Right atrium auricular region (tissue), 2 donors: Measurements from ENCODE around the gene SIDT2. TPM values are rescaled to one million over a fixed set of nuclear protein-coding genes. Genes with fewer than 3 reads are reported as not detected.
"Not testable (repeated sequence)": the region's sequence is repeated elsewhere in the genome, so short reads cannot be mapped to it uniquely, and the experiment has no call there.

ENCODE experiments used
- DNase-seq: peaks from one replicate; pipeline ENCODE4 v3.0.0-alpha.2; 2019; ENCODE audit warnings: low spot score
- H3K27ac ChIP-seq, 2 donors: fragments of 200-600 bp; sonication (generic); 1 replicate in 1 of 2; 2 replicates in 1 of 2; pipeline ENCODE4 v1.5.1; 2016 to 2019
- H3K27me3 ChIP-seq, 2 donors: fragments of 200-600 bp; sonication (generic); one replicate each; pipeline versions ENCODE4 v1.5.1 to v1.6.0; 2017 to 2019
- H3K36me3 ChIP-seq: fragments of 200-600 bp; sonication (generic); one replicate; pipeline ENCODE4 v1.5.1; 2016
- H3K4me1 ChIP-seq, 2 donors: fragments of 200-600 bp; sonication (generic); one replicate each; pipeline versions ENCODE4 v1.5.1 to v1.6.0; 2017 to 2019
- H3K4me3 ChIP-seq, 2 donors: fragments of 200-600 bp; sonication (generic); 1 replicate in 1 of 2; 2 replicates in 1 of 2; pipeline ENCODE4 v1.5.1; 2017 to 2019; ENCODE audit warnings: mild to moderate bottlenecking in 1 of 2, moderate library complexity in 1 of 2
- H3K9me3 ChIP-seq, 2 donors: fragments of 200-600 bp; sonication (generic); one replicate each; pipeline ENCODE4 v1.5.1; 2019
- total RNA-seq, 2 donors: library from RNA; depleted of rRNA; stranded (reverse); fragments of >200 nt; gene quantifications; one replicate each; pipeline ENCODE4 v1.1.0, GENCODE V29; 2016
- TF ChIP-seq, protein P1 (sequence below), 2 donors: fragments of 200-600 bp; sonication (generic); IDR thresholded peaks; one replicate each; pipeline ENCODE4 v1.5.1; 2019; ENCODE audit warnings: antibody characterized with exemption in 2 of 2

SIDT2 gene
- 10 to 100 TPM; 19.1 to 33.0 TPM for total RNA-seq

DNA sequence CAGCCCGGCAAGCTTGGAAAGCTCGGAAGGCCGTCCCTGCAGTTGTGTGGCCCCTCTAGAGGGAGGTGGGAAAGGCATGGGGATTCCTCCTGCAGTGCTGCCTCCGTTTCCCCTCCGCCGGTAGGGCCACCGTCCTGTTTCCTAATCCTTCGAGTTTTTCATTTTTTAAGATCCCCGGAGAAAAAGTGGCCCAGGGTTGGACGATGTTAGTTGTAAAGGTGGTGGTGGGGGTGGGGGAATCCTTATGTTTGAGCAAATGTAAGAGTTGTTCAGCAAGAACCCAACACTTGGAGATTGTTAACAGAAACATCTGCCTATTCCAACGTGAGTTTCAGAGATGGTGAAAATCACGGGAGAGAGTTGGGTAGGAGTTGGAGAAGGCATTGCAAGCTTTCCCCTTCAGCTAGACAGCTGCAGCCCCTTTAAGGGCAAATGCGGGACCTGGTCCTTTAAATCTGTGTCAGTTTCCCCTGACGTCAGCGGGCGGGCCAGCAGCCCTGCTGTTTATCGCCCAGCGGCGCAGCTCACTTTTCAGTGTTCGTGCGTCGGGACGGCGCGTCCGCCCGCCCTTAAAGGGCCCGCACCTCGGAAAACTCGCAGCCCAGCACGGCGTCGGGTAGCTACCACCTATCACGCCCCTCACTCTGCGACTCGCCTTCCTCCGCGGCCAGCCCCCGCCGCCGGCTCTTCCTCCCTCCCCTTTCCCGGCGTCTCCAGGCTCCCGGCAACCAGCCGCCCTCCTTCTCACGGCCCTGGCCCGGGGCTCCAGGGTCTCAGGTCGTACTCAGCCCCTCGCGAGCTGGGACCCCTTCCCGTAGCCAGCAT, at the start of gene SIDT2:
SIDT2 (plus strand) TSS at position 534 of the 825 bp plus-strand sequence. CDS start 521 bp downstream, outside the sequence.
- H3K4me3 ChIP-seq = peak within 1 kb of the TSS; percentile 69 to 85
- peaks cover 15% of the 10 kb centered on the region for H3K36me3 ChIP-seq
- DNase-seq = peak; percentile 97
- no peaks in the 10 kb centered on the region for H3K27me3 ChIP-seq
- H3K27ac ChIP-seq = peak within 1 kb of the TSS; percentile 95 to 96
- no peaks in the 10 kb centered on the region for H3K9me3 ChIP-seq
- TF ChIP-seq, protein P1, sequence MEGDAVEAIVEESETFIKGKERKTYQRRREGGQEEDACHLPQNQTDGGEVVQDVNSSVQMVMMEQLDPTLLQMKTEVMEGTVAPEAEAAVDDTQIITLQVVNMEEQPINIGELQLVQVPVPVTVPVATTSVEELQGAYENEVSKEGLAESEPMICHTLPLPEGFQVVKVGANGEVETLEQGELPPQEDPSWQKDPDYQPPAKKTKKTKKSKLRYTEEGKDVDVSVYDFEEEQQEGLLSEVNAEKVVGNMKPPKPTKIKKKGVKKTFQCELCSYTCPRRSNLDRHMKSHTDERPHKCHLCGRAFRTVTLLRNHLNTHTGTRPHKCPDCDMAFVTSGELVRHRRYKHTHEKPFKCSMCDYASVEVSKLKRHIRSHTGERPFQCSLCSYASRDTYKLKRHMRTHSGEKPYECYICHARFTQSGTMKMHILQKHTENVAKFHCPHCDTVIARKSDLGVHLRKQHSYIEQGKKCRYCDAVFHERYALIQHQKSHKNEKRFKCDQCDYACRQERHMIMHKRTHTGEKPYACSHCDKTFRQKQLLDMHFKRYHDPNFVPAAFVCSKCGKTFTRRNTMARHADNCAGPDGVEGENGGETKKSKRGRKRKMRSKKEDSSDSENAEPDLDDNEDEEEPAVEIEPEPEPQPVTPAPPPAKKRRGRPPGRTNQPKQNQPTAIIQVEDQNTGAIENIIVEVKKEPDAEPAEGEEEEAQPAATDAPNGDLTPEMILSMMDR (IDR thresholded peaks at IDR 0.05) = no peak
- peaks cover 0 to 37% of the 10 kb centered on the region in 2 donors for H3K4me1 ChIP-seq

DNA sequence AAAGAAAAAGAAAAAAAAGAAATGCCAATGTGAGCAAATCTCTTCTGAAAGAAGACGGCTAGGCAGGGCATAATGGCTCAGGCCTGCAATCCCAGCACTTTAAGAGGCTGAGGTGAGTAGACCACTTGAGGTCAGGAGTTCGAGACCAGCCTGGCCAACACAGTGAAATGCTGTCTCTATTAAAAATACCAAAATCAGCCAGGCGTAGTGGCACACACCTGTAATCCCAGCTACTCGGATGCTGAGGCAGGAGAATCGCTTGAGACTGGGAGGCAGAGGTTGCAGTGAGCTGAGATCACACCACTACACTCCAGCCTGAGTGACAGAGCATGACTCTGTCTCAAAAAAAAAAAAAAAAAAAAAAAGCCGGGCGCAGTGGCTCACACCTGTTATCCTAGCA, 48.1 kb upstream of the SIDT2 start:
- H3K4me3 ChIP-seq, H3K27ac ChIP-seq, H3K27me3 ChIP-seq, H3K36me3 ChIP-seq, DNase-seq, H3K4me1 ChIP-seq, H3K9me3 ChIP-seq: not testable (repeated sequence)

DNA sequence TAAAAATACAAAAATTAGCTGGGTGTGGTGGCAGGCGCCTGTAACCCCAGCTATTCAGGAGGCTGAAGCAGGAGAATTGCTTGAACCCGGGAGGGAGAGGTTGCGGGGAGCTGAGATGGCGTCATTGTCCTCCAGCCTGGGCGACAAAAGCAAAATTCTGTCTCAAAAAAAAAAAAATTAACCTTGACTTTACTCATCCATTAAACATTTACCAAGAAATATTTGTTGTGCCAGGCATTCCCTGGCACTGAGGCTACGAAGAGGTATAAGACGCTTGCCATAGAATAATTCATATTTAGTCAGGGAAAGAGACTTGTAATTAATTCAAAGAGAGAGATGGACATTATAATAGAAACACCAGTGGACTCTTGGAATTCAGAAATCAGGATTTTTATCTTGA, 47.7 kb upstream of the SIDT2 start:
- Histone ChIP-seq H3K4me3 (no peak overlapping the region), H3K27me3 (no peaks in the 10 kb centered on the region), H3K9me3 (no peaks in the 10 kb centered on the region), H3K4me1 (no peaks in the 10 kb centered on the region), H3K27ac (no peak overlapping the region), H3K36me3 (no peaks in the 10 kb centered on the region)
- TF ChIP-seq, protein P1 (IDR thresholded peaks at IDR 0.05) = no peak
- no peak for DNase-seq

DNA sequence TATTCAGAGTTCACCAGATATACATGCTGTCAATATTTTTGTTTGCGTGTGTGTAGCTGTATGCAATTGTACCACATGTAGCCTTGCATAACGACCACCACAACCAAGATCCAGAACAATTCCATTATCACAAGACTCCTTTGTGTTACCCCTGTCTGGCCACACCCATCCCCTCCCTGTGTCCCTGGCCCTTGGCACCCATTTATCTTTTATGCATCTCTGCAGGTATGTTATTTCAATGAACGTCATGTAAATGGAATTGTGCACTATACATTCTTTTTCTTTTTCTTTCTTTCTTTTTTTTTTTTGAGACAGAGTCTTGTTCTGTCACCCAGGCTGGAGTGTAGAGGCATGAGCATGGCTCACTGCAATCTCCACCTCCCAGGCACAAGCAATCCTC, 44.1 kb upstream of the SIDT2 start:
- no peak overlapping the region for H3K27ac ChIP-seq
- no peak for DNase-seq
- H3K9me3 ChIP-seq = no peaks in the 10 kb centered on the region
- no peak overlapping the region for H3K4me3 ChIP-seq
- H3K27me3 ChIP-seq = no peaks in the 10 kb centered on the region
- TF ChIP-seq, protein P1 (IDR thresholded peaks at IDR 0.05) = no peak
- H3K36me3 ChIP-seq = no peaks in the 10 kb centered on the region
- no peaks in the 10 kb centered on the region for H3K4me1 ChIP-seq

DNA sequence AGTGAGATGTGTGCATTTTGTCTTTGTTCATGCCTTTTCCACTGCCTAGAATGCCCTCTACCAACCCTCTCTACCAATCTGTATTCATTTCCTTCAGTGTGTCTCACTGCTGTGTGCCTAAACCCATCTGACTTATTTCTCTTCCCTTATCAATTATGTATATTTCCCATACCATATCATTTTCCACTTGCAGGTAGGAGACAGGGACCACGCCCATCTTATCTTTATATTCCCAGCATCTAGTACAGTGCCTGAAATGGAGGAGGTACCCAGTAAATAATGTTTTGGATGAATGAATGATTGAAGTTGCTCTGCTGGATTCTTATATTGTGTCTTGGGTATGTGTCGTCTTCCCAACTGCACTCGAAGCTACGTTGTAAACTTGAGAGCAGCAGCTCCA, 43.6 kb upstream of the SIDT2 start:
- H3K36me3 ChIP-seq, H3K4me1 ChIP-seq, DNase-seq, H3K4me3 ChIP-seq, H3K9me3 ChIP-seq, H3K27me3 ChIP-seq, H3K27ac ChIP-seq: not testable (repeated sequence)

DNA sequence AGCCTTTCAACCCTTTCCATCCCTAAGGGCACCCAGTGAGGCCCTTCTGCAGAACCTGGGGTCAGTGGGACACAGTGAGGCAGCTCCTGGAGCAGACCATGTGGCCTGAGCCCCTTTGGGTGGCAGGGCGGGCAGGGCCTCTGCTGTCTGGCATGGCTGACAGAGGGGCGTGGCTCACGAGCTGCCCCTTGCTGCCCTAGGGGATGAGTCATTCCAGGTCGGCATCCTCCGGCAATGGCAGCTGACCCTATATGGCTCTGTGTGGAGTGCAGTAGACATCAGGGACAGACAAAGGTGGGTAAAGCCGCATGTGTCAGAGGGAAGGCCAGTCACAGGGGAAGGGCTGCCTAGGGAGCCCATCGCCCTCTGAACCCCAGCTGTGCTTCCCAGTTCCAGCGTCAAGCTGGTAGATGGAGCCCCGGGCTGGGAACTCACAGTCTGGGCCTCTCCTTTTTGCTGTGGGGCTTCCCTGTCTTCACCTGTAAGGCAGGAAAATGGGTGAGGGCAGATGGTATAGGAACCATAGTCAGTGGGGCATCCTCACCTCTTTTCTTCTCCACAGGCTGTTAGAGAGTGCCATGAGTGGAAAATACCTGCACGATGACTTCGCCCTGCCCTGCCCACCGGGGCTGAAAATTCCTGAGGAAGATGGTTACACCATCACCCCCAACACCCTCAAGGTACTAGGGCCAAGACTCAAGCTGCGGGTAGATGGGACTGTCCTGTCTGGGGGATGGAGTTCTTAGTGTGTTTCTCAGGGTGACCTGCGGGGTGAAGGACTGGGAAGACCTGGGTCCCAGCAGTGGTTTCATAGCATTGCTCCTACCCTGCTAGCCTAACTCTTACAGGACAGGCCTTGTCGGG, 41.1 kb upstream of the SIDT2 start:
- H3K9me3 ChIP-seq, H3K27me3 ChIP-seq, H3K4me1 ChIP-seq, H3K36me3 ChIP-seq, H3K4me3 ChIP-seq, DNase-seq, H3K27ac ChIP-seq: not testable (repeated sequence)

DNA sequence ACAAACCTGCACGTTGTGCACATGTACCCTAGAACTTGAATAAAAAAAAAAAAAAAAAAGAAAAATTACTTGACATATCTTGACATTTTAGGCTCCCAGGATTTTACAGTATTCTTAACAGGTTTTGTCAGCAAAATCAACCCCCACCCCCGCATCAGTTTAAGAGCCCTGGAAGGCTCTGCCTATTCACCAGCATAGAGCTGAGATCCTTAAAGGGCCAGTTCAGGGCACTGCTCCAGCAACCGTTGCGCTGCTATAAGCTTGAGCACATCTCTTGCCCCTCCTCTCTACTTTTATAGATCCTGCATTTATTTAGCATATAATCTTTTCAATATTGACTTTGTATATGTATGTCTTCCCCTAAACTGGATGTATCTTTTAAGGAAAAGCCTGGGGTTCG, 35.2 kb upstream of the SIDT2 start:
- Histone ChIP-seq H3K36me3 (peaks cover 12% of the 10 kb centered on the region), H3K27ac (peak overlapping the region; percentile 96), H3K27me3 (no peaks in the 10 kb centered on the region), H3K4me3 (peak overlapping the region; percentile 94 to 97), H3K4me1 (peaks cover 0 to 40% of the 10 kb centered on the region in 2 donors), H3K9me3 (no peaks in the 10 kb centered on the region)
- TF ChIP-seq, protein P1 (IDR thresholded peaks at IDR 0.05) = no peak
- DNase-seq = peak; percentile 64
